HepG2 (cell line): ENCODE results near the gene DRAM1. TPM values are rescaled to one million over a fixed set of nuclear protein-coding genes. Genes with fewer than 3 reads are reported as not detected.

Experiments
- ATAD3A ChIP-seq: sonication (generic); formaldehyde crosslinking; IDR thresholded peaks from 2 replicates; pipeline ENCODE4 v1.4.0; 2020; ENCODE audit warnings: missing genetic modification reagents
- KAT7 ChIP-seq: IDR thresholded peaks from 2 replicates; pipeline ENCODE4 v1.6.1; 2018; ENCODE audit warnings: borderline replicate concordance, missing compliant biosample characterization
- MAF1 ChIP-seq: sonication (generic); formaldehyde crosslinking; IDR thresholded peaks from 2 replicates; pipeline ENCODE4 v1.5.0; 2020; ENCODE audit warnings: missing genetic modification reagents, borderline replicate concordance
- NR2C2 ChIP-seq: sonication (generic); formaldehyde crosslinking; IDR thresholded peaks from 2 replicates; pipeline ENCODE4 v1.4.0; 2020; ENCODE audit warnings: missing genetic modification reagents, mild to moderate bottlenecking, moderate library complexity, borderline replicate concordance
- POLR2AphosphoS2 ChIP-seq: IDR thresholded peaks from 2 replicates; pipeline ENCODE4 v1.6.1; 2011; ENCODE audit warnings: low read depth, low read length, improper control_type of control experiment
- PRPF4 ChIP-seq: fragments of 200-400 bp; formaldehyde crosslinking; IDR thresholded peaks from 2 replicates; pipeline ENCODE4 v1.6.1; 2016; ENCODE audit warnings: low read length, low read depth; ENCODE audit not compliant: poor library complexity, severe bottlenecking
- SMARCE1 ChIP-seq: fragments of 450-650 bp; IDR thresholded peaks from 2 replicates; pipeline ENCODE4 v1.6.1; 2017; ENCODE audit warnings: borderline replicate concordance
- SP5 ChIP-seq: IDR thresholded peaks from 2 replicates; pipeline ENCODE4 v1.6.1; 2016; ENCODE audit warnings: low read depth, borderline replicate concordance
- TRIM24 ChIP-seq: sonication (generic); formaldehyde crosslinking; IDR thresholded peaks from 2 replicates; pipeline ENCODE4 v1.8.0; 2022; ENCODE audit warnings: mild to moderate bottlenecking, missing genetic modification reagents
- ZFP82 ChIP-seq: sonication (generic); formaldehyde crosslinking; IDR thresholded peaks from 2 replicates; pipeline ENCODE4 v1.5.1; 2020; ENCODE audit warnings: mild to moderate bottlenecking, missing genetic modification reagents, borderline replicate concordance
- ZMYM3 ChIP-seq: sonication (generic); formaldehyde crosslinking; IDR thresholded peaks from 2 replicates; pipeline ENCODE4 v1.5.1; 2020; ENCODE audit warnings: mild to moderate bottlenecking, missing genetic modification reagents
- ZNF138 ChIP-seq: sonication (generic); formaldehyde crosslinking; IDR thresholded peaks from 2 replicates; pipeline ENCODE4 v1.5.0; 2020; ENCODE audit warnings: mild to moderate bottlenecking, low read depth, missing genetic modification reagents
- ZNF839 ChIP-seq: sonication (generic); formaldehyde crosslinking; IDR thresholded peaks from 2 replicates; pipeline ENCODE4 v1.4.0; 2020; ENCODE audit warnings: missing genetic modification reagents, mild to moderate bottlenecking, borderline replicate concordance
- polyA plus RNA-seq, 8 experiments: library from polyadenylated mRNA; depleted of rRNA in 3 of 8; stranded (reverse) in 7 of 8; unstranded in 1 of 8; fragments of >200 nt; fragmentation: Illumina TruSeq in 4 of 8; extraction: Trizol in 4 of 8; gene quantifications; 2 replicates each; pipeline versions ENCODE4 v1.2.1 to v1.2.3, GENCODE V29; 2011 to 2016; ENCODE audit warnings: low read depth in 4 of 8, missing spikeins in 1 of 8, mixed read lengths in 1 of 8; ENCODE audit not compliant: insufficient read depth in 1 of 8
- total RNA-seq, 5 experiments: library from RNA; depleted of rRNA; stranded (reverse); fragments of >200 nt; fragmentation: Illumina TruSeq; extraction: Trizol; gene quantifications; 2 replicates each; pipeline ENCODE4 v1.2.3, GENCODE V29; 2016; ENCODE audit warnings: low read depth in 1 of 5
- TF ChIP-seq, protein P1 (sequence below): sonication (generic); formaldehyde crosslinking; IDR thresholded peaks from 2 replicates; pipeline ENCODE4 v1.8.1; 2023; ENCODE audit warnings: missing genetic modification reagents, mild to moderate bottlenecking, borderline replicate concordance
- TF ChIP-seq, protein P2 (sequence below): sonication (generic); formaldehyde crosslinking; IDR thresholded peaks from 2 replicates; pipeline ENCODE4 v1.5.0; 2020; ENCODE audit warnings: missing genetic modification reagents, mild to moderate bottlenecking, borderline replicate concordance
- TF ChIP-seq, protein P3 (sequence below): sonication (generic); formaldehyde crosslinking; IDR thresholded peaks from 2 replicates; pipeline ENCODE4 v1.5.0; 2020; ENCODE audit warnings: missing genetic modification reagents
- TF ChIP-seq, protein P4 (sequence below): sonication (generic); formaldehyde crosslinking; IDR thresholded peaks from 2 replicates; pipeline ENCODE4 v1.5.0; 2020; ENCODE audit warnings: mild to moderate bottlenecking, missing genetic modification reagents, moderate library complexity
- TF ChIP-seq, protein P5 (sequence below): sonication (generic); formaldehyde crosslinking; IDR thresholded peaks from 2 replicates; pipeline ENCODE4 v1.4.0; 2020; ENCODE audit warnings: missing genetic modification reagents, borderline replicate concordance
- TF ChIP-seq, protein P6 (sequence below): IDR thresholded peaks from 2 replicates; pipeline ENCODE4 v1.6.1; 2018; ENCODE audit warnings: missing genetic modification reagents
- TF ChIP-seq, protein P7 (sequence below): sonication (generic); formaldehyde crosslinking; conservative IDR thresholded peaks from 2 replicates; pipeline ENCODE4 v1.4.0; 2020; ENCODE audit warnings: missing genetic modification reagents
- TF ChIP-seq, protein P8 (sequence below): IDR thresholded peaks from 2 replicates; pipeline ENCODE4 v1.6.1; 2016

Gene DRAM1
- total and polyA plus RNA-seq, 2 of the 13 experiments (the other 11 are each of a cell fraction or from before 2014, with no cell fraction given), result 20.9 to 32.6 TPM

DNA sequence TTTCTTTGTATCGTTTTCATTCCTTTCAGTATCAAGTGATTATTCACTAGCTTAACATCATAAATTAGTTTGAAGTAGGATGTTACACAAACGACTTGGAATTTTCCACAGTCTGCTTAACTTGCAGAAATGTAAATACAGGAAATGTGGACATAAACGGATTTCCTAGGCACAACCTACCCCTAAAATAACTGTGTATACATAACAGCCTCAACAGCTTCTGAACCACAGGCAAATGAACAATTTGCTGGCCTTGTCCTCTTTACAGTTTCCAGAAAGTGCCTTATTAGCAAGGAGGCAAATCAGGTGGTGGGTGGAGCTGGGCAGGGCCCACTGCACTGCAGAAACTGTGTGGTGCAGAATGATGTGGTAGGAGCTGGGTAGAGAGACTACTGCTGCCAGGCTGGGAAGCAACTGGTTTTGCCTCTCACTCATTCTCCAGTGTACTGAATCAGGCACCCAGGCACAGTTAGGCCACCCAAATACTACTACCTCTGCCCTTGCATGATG is 14.1 kb downstream of the DRAM1 start (continued):
- no peak for TF ChIP-seq PRPF4
- TF ChIP-seq, protein P1, sequence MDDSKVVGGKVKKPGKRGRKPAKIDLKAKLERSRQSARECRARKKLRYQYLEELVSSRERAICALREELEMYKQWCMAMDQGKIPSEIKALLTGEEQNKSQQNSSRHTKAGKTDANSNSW (CRISPR knock-in tag), result no peak
- no peak for TF ChIP-seq TRIM24 (CRISPR knock-in tag)
- TF ChIP-seq, protein P2, sequence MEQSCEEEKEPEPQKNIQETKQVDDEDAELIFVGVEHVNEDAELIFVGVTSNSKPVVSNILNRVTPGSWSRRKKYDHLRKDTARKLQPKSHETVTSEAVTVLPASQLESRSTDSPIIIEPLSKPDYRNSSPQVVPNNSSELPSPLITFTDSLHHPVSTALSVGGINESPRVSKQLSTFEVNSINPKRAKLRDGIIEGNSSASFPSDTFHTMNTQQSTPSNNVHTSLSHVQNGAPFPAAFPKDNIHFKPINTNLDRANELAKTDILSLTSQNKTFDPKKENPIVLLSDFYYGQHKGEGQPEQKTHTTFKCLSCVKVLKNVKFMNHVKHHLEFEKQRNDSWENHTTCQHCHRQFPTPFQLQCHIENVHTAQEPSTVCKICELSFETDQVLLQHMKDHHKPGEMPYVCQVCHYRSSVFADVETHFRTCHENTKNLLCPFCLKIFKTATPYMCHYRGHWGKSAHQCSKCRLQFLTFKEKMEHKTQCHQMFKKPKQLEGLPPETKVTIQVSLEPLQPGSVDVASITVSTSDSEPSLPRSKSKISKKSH (CRISPR knock-in tag), result no peak
- TF ChIP-seq ZFP82, result no peak
- TF ChIP-seq SMARCE1, result no peak
- TF ChIP-seq ZNF138 (CRISPR knock-in tag), result no peak
- no peak for TF ChIP-seq ZNF839 (CRISPR knock-in tag)
- TF ChIP-seq, protein P3, sequence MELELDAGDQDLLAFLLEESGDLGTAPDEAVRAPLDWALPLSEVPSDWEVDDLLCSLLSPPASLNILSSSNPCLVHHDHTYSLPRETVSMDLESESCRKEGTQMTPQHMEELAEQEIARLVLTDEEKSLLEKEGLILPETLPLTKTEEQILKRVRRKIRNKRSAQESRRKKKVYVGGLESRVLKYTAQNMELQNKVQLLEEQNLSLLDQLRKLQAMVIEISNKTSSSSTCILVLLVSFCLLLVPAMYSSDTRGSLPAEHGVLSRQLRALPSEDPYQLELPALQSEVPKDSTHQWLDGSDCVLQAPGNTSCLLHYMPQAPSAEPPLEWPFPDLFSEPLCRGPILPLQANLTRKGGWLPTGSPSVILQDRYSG (CRISPR knock-in tag), result no peak
- TF ChIP-seq SP5 (CRISPR knock-in tag), result peak; percentile 91
- TF ChIP-seq POLR2AphosphoS2, result no peak
- TF ChIP-seq, protein P4, sequence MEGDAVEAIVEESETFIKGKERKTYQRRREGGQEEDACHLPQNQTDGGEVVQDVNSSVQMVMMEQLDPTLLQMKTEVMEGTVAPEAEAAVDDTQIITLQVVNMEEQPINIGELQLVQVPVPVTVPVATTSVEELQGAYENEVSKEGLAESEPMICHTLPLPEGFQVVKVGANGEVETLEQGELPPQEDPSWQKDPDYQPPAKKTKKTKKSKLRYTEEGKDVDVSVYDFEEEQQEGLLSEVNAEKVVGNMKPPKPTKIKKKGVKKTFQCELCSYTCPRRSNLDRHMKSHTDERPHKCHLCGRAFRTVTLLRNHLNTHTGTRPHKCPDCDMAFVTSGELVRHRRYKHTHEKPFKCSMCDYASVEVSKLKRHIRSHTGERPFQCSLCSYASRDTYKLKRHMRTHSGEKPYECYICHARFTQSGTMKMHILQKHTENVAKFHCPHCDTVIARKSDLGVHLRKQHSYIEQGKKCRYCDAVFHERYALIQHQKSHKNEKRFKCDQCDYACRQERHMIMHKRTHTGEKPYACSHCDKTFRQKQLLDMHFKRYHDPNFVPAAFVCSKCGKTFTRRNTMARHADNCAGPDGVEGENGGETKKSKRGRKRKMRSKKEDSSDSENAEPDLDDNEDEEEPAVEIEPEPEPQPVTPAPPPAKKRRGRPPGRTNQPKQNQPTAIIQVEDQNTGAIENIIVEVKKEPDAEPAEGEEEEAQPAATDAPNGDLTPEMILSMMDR (CRISPR knock-in tag), result no peak
- TF ChIP-seq MAF1 (CRISPR knock-in tag), result no peak
- TF ChIP-seq ATAD3A, result no peak
- TF ChIP-seq KAT7 (CRISPR knock-in tag), result no peak
- TF ChIP-seq, protein P5, sequence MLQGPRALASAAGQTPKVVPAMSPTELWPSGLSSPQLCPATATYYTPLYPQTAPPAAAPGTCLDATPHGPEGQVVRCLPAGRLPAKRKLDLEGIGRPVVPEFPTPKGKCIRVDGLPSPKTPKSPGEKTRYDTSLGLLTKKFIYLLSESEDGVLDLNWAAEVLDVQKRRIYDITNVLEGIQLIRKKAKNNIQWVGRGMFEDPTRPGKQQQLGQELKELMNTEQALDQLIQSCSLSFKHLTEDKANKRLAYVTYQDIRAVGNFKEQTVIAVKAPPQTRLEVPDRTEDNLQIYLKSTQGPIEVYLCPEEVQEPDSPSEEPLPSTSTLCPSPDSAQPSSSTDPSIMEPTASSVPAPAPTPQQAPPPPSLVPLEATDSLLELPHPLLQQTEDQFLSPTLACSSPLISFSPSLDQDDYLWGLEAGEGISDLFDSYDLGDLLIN (CRISPR knock-in tag), result no peak
- TF ChIP-seq ZMYM3 (CRISPR knock-in tag), result peak; percentile 70
- TF ChIP-seq, protein P6, sequence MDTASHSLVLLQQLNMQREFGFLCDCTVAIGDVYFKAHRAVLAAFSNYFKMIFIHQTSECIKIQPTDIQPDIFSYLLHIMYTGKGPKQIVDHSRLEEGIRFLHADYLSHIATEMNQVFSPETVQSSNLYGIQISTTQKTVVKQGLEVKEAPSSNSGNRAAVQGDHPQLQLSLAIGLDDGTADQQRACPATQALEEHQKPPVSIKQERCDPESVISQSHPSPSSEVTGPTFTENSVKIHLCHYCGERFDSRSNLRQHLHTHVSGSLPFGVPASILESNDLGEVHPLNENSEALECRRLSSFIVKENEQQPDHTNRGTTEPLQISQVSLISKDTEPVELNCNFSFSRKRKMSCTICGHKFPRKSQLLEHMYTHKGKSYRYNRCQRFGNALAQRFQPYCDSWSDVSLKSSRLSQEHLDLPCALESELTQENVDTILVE (CRISPR knock-in tag), result peak; percentile 79; the same call in 1 of the 2 replicates
- TF ChIP-seq NR2C2, result no peak
- TF ChIP-seq, protein P7, sequence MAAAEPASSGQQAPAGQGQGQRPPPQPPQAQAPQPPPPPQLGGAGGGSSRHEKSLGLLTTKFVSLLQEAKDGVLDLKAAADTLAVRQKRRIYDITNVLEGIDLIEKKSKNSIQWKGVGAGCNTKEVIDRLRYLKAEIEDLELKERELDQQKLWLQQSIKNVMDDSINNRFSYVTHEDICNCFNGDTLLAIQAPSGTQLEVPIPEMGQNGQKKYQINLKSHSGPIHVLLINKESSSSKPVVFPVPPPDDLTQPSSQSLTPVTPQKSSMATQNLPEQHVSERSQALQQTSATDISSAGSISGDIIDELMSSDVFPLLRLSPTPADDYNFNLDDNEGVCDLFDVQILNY (CRISPR knock-in tag), result no peak
- TF ChIP-seq, protein P8, sequence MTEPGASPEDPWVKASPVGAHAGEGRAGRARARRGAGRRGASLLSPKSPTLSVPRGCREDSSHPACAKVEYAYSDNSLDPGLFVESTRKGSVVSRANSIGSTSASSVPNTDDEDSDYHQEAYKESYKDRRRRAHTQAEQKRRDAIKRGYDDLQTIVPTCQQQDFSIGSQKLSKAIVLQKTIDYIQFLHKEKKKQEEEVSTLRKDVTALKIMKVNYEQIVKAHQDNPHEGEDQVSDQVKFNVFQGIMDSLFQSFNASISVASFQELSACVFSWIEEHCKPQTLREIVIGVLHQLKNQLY (CRISPR knock-in tag), result no peak; the same call in 1 of the 2 replicates
